K562 (cell line): ENCODE results near the gene OR4D9. TPM values are rescaled to one million over a fixed set of nuclear protein-coding genes. Genes with fewer than 3 reads are reported as not detected.

Source experiments
- ATAC-seq: fragments of 200-7000 bp; cut with Tn5 transposase; 3 replicates; pipeline ENCODE4 v1.9.1; 2020; ENCODE audit warnings: moderate library complexity
- BruUV-seq: library from RNA; stranded (reverse); fragments of 400-500 nt; replicated peaks from 2 replicates; lab custom pipeline; 2021; lab: Mats Ljungman, UMichigan
- CTCF ChIA-PET: fragments of 300-600 bp; formaldehyde crosslinking; extraction: SDS; loops from one replicate; lab custom pipeline; 2021; ENCODE audit warnings: low intra/inter-chr PET ratio; lab: Yijun Ruan, JAX
- POLR2A ChIA-PET: fragments of 300-600, 350-650 bp; sonication (Branson Sonifier 250); formaldehyde crosslinking; extraction: SDS; loops from one replicate; lab custom pipeline; 2021; ENCODE audit warnings: antibody characterized with exemption, inconsistent platforms; lab: Yijun Ruan, JAX
- DNase-seq, 4 experiments: peaks; one replicate each; pipeline versions ENCODE4 v3.0.0 to v3.0.0-alpha.2; 2011 to 2018; ENCODE audit warnings: low spot score in 3 of 4, mixed read lengths in 3 of 4; ENCODE audit errors: extremely low read depth in 1 of 4
- FAIRE-seq: peaks from 2 replicates; lab custom pipeline; 2011; peaks lifted over from hg19 to GRCh38; lab: Jason Lieb, UNC
- H2AFZ ChIP-seq: 2 replicates; pipeline ENCODE4 v1.6.0; 2011; ENCODE audit warnings: low read depth, low read length, control low read depth, inconsistent platforms
- H3K27ac ChIP-seq: fragments of 200-600 bp; 3 replicates; pipeline ENCODE4 v1.8.0; 2011; ENCODE audit warnings: low read depth, mild to moderate bottlenecking, control low read depth, inconsistent platforms, low read length, moderate library complexity, mixed read lengths; ENCODE audit errors: extremely low read depth
- H3K27me3 ChIP-seq, 2 experiments: fragments of 300-600 bp in 1 of 2; 2 replicates in 1 of 2; 3 replicates in 1 of 2; pipeline versions ENCODE4 v1.6.0 to v1.8.0; 2011; ENCODE audit warnings: inconsistent platforms in 2 of 2, low read length in 2 of 2, mild to moderate bottlenecking in 1 of 2, mixed read lengths in 1 of 2, moderate library complexity in 1 of 2; ENCODE audit not compliant: control insufficient read depth in 2 of 2, insufficient read depth in 2 of 2
- H3K36me3 ChIP-seq: fragments of 300-600 bp; 3 replicates; pipeline ENCODE4 v1.8.0; 2011; ENCODE audit warnings: mild to moderate bottlenecking, low read length, inconsistent platforms; ENCODE audit not compliant: control insufficient read depth, insufficient read depth
- H3K4me1 ChIP-seq, 2 experiments: fragments of 200-600 bp in 1 of 2; replicated peaks in 1 of 2; 2 replicates in 1 of 2; 3 replicates in 1 of 2; pipeline versions ENCODE4 v1.5.1 to v1.8.0; 2011; ENCODE audit warnings: inconsistent platforms in 2 of 2, low read length in 2 of 2, mild to moderate bottlenecking in 1 of 2, mixed read lengths in 1 of 2, moderate library complexity in 1 of 2; ENCODE audit not compliant: control insufficient read depth in 2 of 2, insufficient read depth in 2 of 2
- H3K4me2 ChIP-seq: 2 replicates; pipeline ENCODE4 v1.6.1; 2011; ENCODE audit warnings: low read length, control low read depth, inconsistent platforms, mixed read lengths; ENCODE audit not compliant: insufficient read depth
- H3K4me3 ChIP-seq: fragments of 200-600 bp; sonication (generic), shearing (Covaris generic); 2 replicates; pipeline ENCODE4 v1.5.1; 2016; ENCODE audit warnings: control low read depth, inconsistent platforms
- H3K79me2 ChIP-seq: fragments of 200-600 bp; 3 replicates; pipeline ENCODE4 v1.8.0; 2011; ENCODE audit warnings: low read length, inconsistent platforms; ENCODE audit not compliant: control insufficient read depth, insufficient read depth
- H3K9ac ChIP-seq, 2 experiments: 2 replicates each; pipeline versions ENCODE4 v1.6.0 to v1.6.1; 2011; ENCODE audit warnings: low read depth in 2 of 2, low read length in 2 of 2, control low read depth in 1 of 2, inconsistent platforms in 1 of 2, mild to moderate bottlenecking in 1 of 2, mixed read lengths in 1 of 2; ENCODE audit not compliant: insufficient read depth in 1 of 2
- H3K9me1 ChIP-seq: one replicate; pipeline ENCODE4 v1.6.0; 2011; ENCODE audit warnings: inconsistent platforms, mild to moderate bottlenecking, low read length, moderate library complexity; ENCODE audit not compliant: control insufficient read depth, insufficient read depth
- H3K9me3 ChIP-seq: replicated peaks from 2 replicates; pipeline ENCODE4 v1.5.1; 2011; ENCODE audit warnings: low read depth, low read length, inconsistent platforms; ENCODE audit not compliant: control insufficient read depth, insufficient read depth
- H4K20me1 ChIP-seq: replicated peaks from 2 replicates; pipeline ENCODE4 v1.6.1; 2011; ENCODE audit warnings: low read length, inconsistent platforms, mixed read lengths; ENCODE audit not compliant: control insufficient read depth, insufficient read depth
- ARID1B ChIP-seq: fragments of 450-650 bp; IDR thresholded peaks from 2 replicates; pipeline ENCODE4 v1.6.1; 2016; ENCODE audit warnings: antibody characterized with exemption, mild to moderate bottlenecking, inconsistent platforms
- CEBPG ChIP-seq, 3 experiments: fragments of 200-800 bp in 1 of 3; sonication (Bioruptor generic) in 1 of 3; sonication (generic) in 1 of 3; formaldehyde crosslinking in 1 of 3; IDR thresholded peaks in 2 of 3; conservative IDR thresholded peaks in 1 of 3; 2 replicates each; pipeline versions ENCODE4 v1.6.1 to v1.8.0; 2016 to 2022; ENCODE audit warnings: missing compliant biosample characterization in 2 of 3, missing genetic modification characterization in 2 of 3, mild to moderate bottlenecking in 1 of 3, missing genetic modification reagents in 1 of 3
- CGGBP1 ChIP-seq: fragments of 250-450 bp; sonication (Bioruptor Pico); IDR thresholded peaks from 2 replicates; pipeline ENCODE4 v1.9.0; 2021; ENCODE audit warnings: mild to moderate bottlenecking
- CHD4 ChIP-seq: fragments of 200-600 bp; sonication (generic); IDR thresholded peaks from 3 replicates; pipeline ENCODE4 v1.6.1; 2012; ENCODE audit warnings: low read depth, mild to moderate bottlenecking, mixed read lengths, low read length, inconsistent platforms; ENCODE audit not compliant: insufficient read depth, insufficient replicate concordance, poor library complexity, severe bottlenecking
- CREB3 ChIP-seq: fragments of 450-650 bp; conservative IDR thresholded peaks from 2 replicates; pipeline ENCODE4 v1.6.1; 2016; ENCODE audit warnings: missing genetic modification characterization, low read depth, mild to moderate bottlenecking, missing compliant biosample characterization, moderate library complexity
- TCF3 ChIP-seq: sonication (generic); formaldehyde crosslinking; IDR thresholded peaks from 2 replicates; pipeline ENCODE4 v1.4.0; 2020; ENCODE audit warnings: mild to moderate bottlenecking, missing genetic modification reagents
- ZNF124 ChIP-seq: sonication (generic); formaldehyde crosslinking; IDR thresholded peaks from 2 replicates; pipeline ENCODE4 v1.8.1; 2022; ENCODE audit warnings: missing genetic modification reagents
- ZNF76 ChIP-seq: fragments of 250-450 bp; sonication (Bioruptor Pico); IDR thresholded peaks from 2 replicates; pipeline ENCODE4 v1.4.0; 2020; ENCODE audit warnings: mild to moderate bottlenecking, moderate library complexity, borderline replicate concordance
- WGBS: fragments of 100-300 bp; shearing (Covaris generic); methylation state at CpG from one replicate; pipeline ENCODE4 v1.1.6; 2016; ENCODE audit warnings: low coverage, mixed read lengths; ENCODE audit not compliant: insufficient coverage; ENCODE audit errors: missing lambda C conversion rate; 5-methylcytosine and 5-hydroxymethylcytosine counted together
- in situ Hi-C: fragments of 300-500 bp; cut with MboI; formaldehyde crosslinking; loops from 4 replicates; pipeline ENCODE4 v1.15.0; 2018; ENCODE audit warnings: inconsistent platforms, mixed read lengths
- intact Hi-C: fragments of 100-400 bp; cut with micrococcal nuclease; formaldehyde crosslinking; loops from 2 replicates; pipeline ENCODE4 v1.14.2; 2022
- polyA plus RNA-seq, 8 experiments: library from polyadenylated mRNA; depleted of rRNA in 4 of 8; stranded (reverse) in 5 of 8; unstranded in 3 of 8; fragments of >200 nt; fragmentation: Nextera tagmentation in 2 of 8; fragmentation: Illumina TruSeq in 1 of 8; extraction: Ambion mirVana in 2 of 8; extraction: Trizol in 1 of 8; gene quantifications; 2 replicates each; pipeline versions ENCODE4 v1.2.1 to v1.2.3, GENCODE V29; 2011 to 2014; ENCODE audit warnings: inconsistent platforms in 1 of 8, missing spikeins in 1 of 8
- total RNA-seq, 7 experiments: library from RNA; depleted of rRNA in 6 of 7; stranded (reverse); fragments of >200 nt in 6 of 7; fragmentation: Illumina TruSeq in 2 of 7; extraction: Trizol in 2 of 7; gene quantifications; 2 replicates each; pipeline versions ENCODE4 v1.2.1 to v1.2.3, GENCODE V29; 2011 to 2021; ENCODE audit warnings: low replicate concordance in 1 of 7

Gene OR4D9
- total and polyA plus RNA-seq, 9 of the 15 experiments (the other 6 are each of a cell fraction or from before 2014, with no cell fraction given) = not detected

- peaks cover 19% of the 10 kb centered on the region for H3K79me2 ChIP-seq
- 36% methylated on average over 5 of the region's 5 CpGs for WGBS
- H4K20me1 ChIP-seq = no peaks in the 10 kb centered on the region
- in situ Hi-C loops (no loop called here), intact Hi-C loops (loop anchor here (5.0 kb wide), 1 partner anchor 776 kb away; no protein-coding TSS in a partner anchor)
- peak overlapping the region in 1 of 2 experiments; percentile 99; a peak in 2 of 4 replicates for H3K9ac ChIP-seq
- H3K27ac ChIP-seq = peak overlapping the region; percentile 100
- H2AFZ ChIP-seq = peak overlapping the region; percentile 38; the same call in 1 of the 2 replicates
- no peaks in the 10 kb centered on the region; the same call in 2 of the 3 replicates for H3K36me3 ChIP-seq
- no peaks in the 10 kb centered on the region for H3K9me1 ChIP-seq
- no peak for DNase-seq
- H3K4me3 ChIP-seq = no peak overlapping the region
- no peak for ATAC-seq
- ChIA-PET CTCF (no interaction called here), POLR2A (interaction anchor here (1.1 to 7.2 kb wide), 7 partner anchors 11 to 121 kb away, joined by 3 to 69 read pairs (median 10); partner anchors contain the start of genes OSBP and PATL1)
- no peaks in the 10 kb centered on the region for H3K9me3 ChIP-seq
- no peak for FAIRE-seq
- H3K27me3 ChIP-seq = no peaks in the 10 kb centered on the region
- no peak overlapping the region; the same call in 1 of the 2 replicates for H3K4me2 ChIP-seq
- BruUV-seq = no TSS peak
- peaks cover 22 to 25% of the 10 kb centered on the region in 2 experiments; a peak in 4 of 5 replicates for H3K4me1 ChIP-seq
- TF ChIP-seq CHD4 = peak; percentile 37
- no peak for TF ChIP-seq TCF3 (CRISPR knock-in tag)
- no peak for TF ChIP-seq ZNF124 (CRISPR knock-in tag)
- TF ChIP-seq ZNF76 (CRISPR knock-in tag) = 0 out of 2 replicates have a peak, but pooled peaks have one; percentile 69
- no peak for TF ChIP-seq CGGBP1 (CRISPR knock-in tag)
- 0 out of 2 replicates have a peak, but pooled peaks have one; percentile 0 for TF ChIP-seq CREB3 (tag)
- no peak for TF ChIP-seq CEBPG (CRISPR knock-in tag; IDR thresholded peaks at IDR 0.05)
- peak; percentile 40 to 74; a peak in 2 of 4 replicates for TF ChIP-seq CEBPG (tag; conservative IDR thresholded peaks at IDR 0.05 in 1 of 2, IDR thresholded peaks at IDR 0.05 in 1 of 2)
- TF ChIP-seq ARID1B = no peak
These were observed 36.9 kb downstream of the OR4D9 start for GRCh38 chr11:59548309-59548656.
